Measurements from ENCODE around the gene OIP5. TPM values are rescaled to one million over a fixed set of nuclear protein-coding genes. Genes with fewer than 3 reads are reported as not detected.
"Not testable (repeated sequence)": the region's sequence is repeated elsewhere in the genome, so short reads cannot be mapped to it uniquely, and the experiment has no call there.

Gene OIP5
- total and polyA plus RNA-seq, 2 of the 4 experiments (the other 2 are of a cell fraction) = 4.1 to 5.5 TPM

GRCh38 chr15:41262571-41262970 is 69.8 kb downstream of the OIP5 start:
- H3K18ac ChIP-seq (ENCODE audit: low read depth, low read length) = no peak overlapping the region
- no TSS peak for BruUV-seq (replicated peaks)
- peaks cover 5% of the 10 kb centered on the region; the same call in 1 of the 2 replicates for H3K9me1 ChIP-seq (ENCODE audit: insufficient read depth, low read length)
- CTCF ChIA-PET = no interaction called here
- no peak overlapping the region for H2AK9ac ChIP-seq (replicated peaks; ENCODE audit: low read depth, low read length, poor library complexity)
- no peak overlapping the region for H2BK120ac ChIP-seq (ENCODE audit: low read depth, low read length)
- H2BK15ac ChIP-seq (ENCODE audit: low read depth, low read length) = no peak overlapping the region
- in situ Hi-C loops (cut with MboI; ENCODE audit: low sequenced_read_pairs) = no loop called here
- H3K9ac ChIP-seq (ENCODE audit: low read depth, low read length) = no peak overlapping the region
- no peaks in the 10 kb centered on the region for H3K9me3 ChIP-seq (ENCODE audit: control insufficient read depth, insufficient read depth, low read length)
- no peak overlapping the region for H2BK20ac ChIP-seq (ENCODE audit: low read depth, low read length)
- no peak overlapping the region for H4K8ac ChIP-seq (ENCODE audit: low read depth in 2 of 2, low read length in 2 of 2)
- H3K36me3 ChIP-seq (ENCODE audit: control insufficient read depth, insufficient read depth, low read length) = peaks cover 8% of the 10 kb centered on the region
- no peak overlapping the region for H2BK5ac ChIP-seq (ENCODE audit: low read depth, low read length, poor library complexity, severe bottlenecking)
- no peak overlapping the region for H2AFZ ChIP-seq (replicated peaks; ENCODE audit: low read length, poor library complexity)
- no peak overlapping the region for H3K4ac ChIP-seq (ENCODE audit: low read depth, low read length)
- no peak overlapping the region for H4K5ac ChIP-seq (ENCODE audit: low read depth, low read length)
- no peak overlapping the region for H3K4me2 ChIP-seq (ENCODE audit: low read depth, low read length)
- H3K27ac ChIP-seq (ENCODE audit: insufficient read depth, low read length) = no peak overlapping the region
- peaks cover 0 to 6% of the 10 kb centered on the region in 2 experiments; a peak in 3 of 4 replicates for H3K79me1 ChIP-seq (ENCODE audit: low read depth in 1 of 2, low read length in 2 of 2)
- no peak overlapping the region for H3K56ac ChIP-seq (ENCODE audit: extremely low read depth, insufficient read depth, low read length)
- intact Hi-C loops (cut with micrococcal nuclease) = no loop called here
- TF ChIP-seq CEBPB (IDR thresholded peaks at IDR 0.05; ENCODE audit: low read depth, low read length) (0 out of 2 replicates have a peak, but pooled peaks have one; percentile 19), POLR2A (IDR thresholded peaks at IDR 0.05; ENCODE audit: low read depth, low read length) (no peak)
- POLR2A ChIA-PET (ENCODE audit: unreplicated experiment) = no interaction called here
- no peaks in the 10 kb centered on the region for H4K20me1 ChIP-seq (ENCODE audit: insufficient read depth, low read length)
- no peak overlapping the region for H3K4me3 ChIP-seq (ENCODE audit: insufficient read depth, low read depth, low read length)
- no peak for DNase-seq
- H3K27me3 ChIP-seq (ENCODE audit: control insufficient read depth, insufficient read depth, low read length) = no peaks in the 10 kb centered on the region
- no peak for ATAC-seq (ENCODE audit: low read depth)
- H2AK5ac ChIP-seq (ENCODE audit: low read depth, low read length) = no peak overlapping the region
- dilution Hi-C loops (cut with HindIII; ENCODE audit: low sequenced_read_pairs, unreplicated experiment) = no loop called here
- H4K91ac ChIP-seq (ENCODE audit: insufficient read depth, low read depth, low read length) = no peak overlapping the region
- H3K4me1 ChIP-seq (ENCODE audit: control insufficient read depth, insufficient read depth, low read length) = peaks cover 1% of the 10 kb centered on the region
- H3K23ac ChIP-seq (ENCODE audit: low read depth, low read length) = no peak overlapping the region
- H3K14ac ChIP-seq (replicated peaks; ENCODE audit: low read depth, low read length) = no peak overlapping the region
- 100% methylated on average over 5 of the region's 8 CpGs; no CpG with 5 or more reads in 1 of the 2 experiments for WGBS, 2 experiments (ENCODE audit: extremely low coverage in 2 of 2, insufficient read length in 1 of 2)

- H3K9ac ChIP-seq (ENCODE audit: low read depth, low read length); H3K79me1 ChIP-seq (ENCODE audit: low read depth in 1 of 2, low read length in 2 of 2); H3K4me2 ChIP-seq (ENCODE audit: low read depth, low read length); H3K4me1 ChIP-seq (ENCODE audit: control insufficient read depth, insufficient read depth, low read length); H4K20me1 ChIP-seq (ENCODE audit: insufficient read depth, low read length); H4K8ac ChIP-seq (ENCODE audit: low read depth in 2 of 2, low read length in 2 of 2); H2BK120ac ChIP-seq (ENCODE audit: low read depth, low read length); ATAC-seq (ENCODE audit: low read depth); H3K27me3 ChIP-seq (ENCODE audit: control insufficient read depth, insufficient read depth, low read length); H3K9me3 ChIP-seq (ENCODE audit: control insufficient read depth, insufficient read depth, low read length); H3K18ac ChIP-seq (ENCODE audit: low read depth, low read length); H3K36me3 ChIP-seq (ENCODE audit: control insufficient read depth, insufficient read depth, low read length); H2AFZ ChIP-seq (replicated peaks; ENCODE audit: low read length, poor library complexity); H2BK20ac ChIP-seq (ENCODE audit: low read depth, low read length); H3K9me1 ChIP-seq (ENCODE audit: insufficient read depth, low read length); H3K4me3 ChIP-seq (ENCODE audit: insufficient read depth, low read depth, low read length); dilution Hi-C loops (cut with HindIII; ENCODE audit: low sequenced_read_pairs, unreplicated experiment); H2BK15ac ChIP-seq (ENCODE audit: low read depth, low read length); BruUV-seq (replicated peaks); H4K5ac ChIP-seq (ENCODE audit: low read depth, low read length); H2AK9ac ChIP-seq (replicated peaks; ENCODE audit: low read depth, low read length, poor library complexity); H2BK5ac ChIP-seq (ENCODE audit: low read depth, low read length, poor library complexity, severe bottlenecking); H3K14ac ChIP-seq (replicated peaks; ENCODE audit: low read depth, low read length); DNase-seq; H3K4ac ChIP-seq (ENCODE audit: low read depth, low read length); H3K56ac ChIP-seq (ENCODE audit: extremely low read depth, insufficient read depth, low read length); intact Hi-C loops (cut with micrococcal nuclease); in situ Hi-C loops (cut with MboI; ENCODE audit: low sequenced_read_pairs); H2AK5ac ChIP-seq (ENCODE audit: low read depth, low read length); H3K27ac ChIP-seq (ENCODE audit: insufficient read depth, low read length); H3K23ac ChIP-seq (ENCODE audit: low read depth, low read length); CTCF ChIA-PET; POLR2A ChIA-PET (ENCODE audit: unreplicated experiment); H4K91ac ChIP-seq (ENCODE audit: insufficient read depth, low read depth, low read length): not testable (repeated sequence)
- no CpG with 5 or more reads among the region's 7 CpGs for WGBS, 2 experiments (ENCODE audit: extremely low coverage in 2 of 2, insufficient read length in 1 of 2)
Measured at GRCh38 chr15:41260924-41261323, 71.5 kb downstream of the OIP5 start.
